HG02938 (cell line): ENCODE data around the gene SLITRK3.
"Not testable (repeated sequence)": the region's sequence is repeated elsewhere in the genome, so short reads cannot be mapped to it uniquely, and the experiment has no call there.

Experiments
- ATAC-seq: cut with Tn5 transposase; IDR thresholded peaks from one replicate; pipeline ENCODE4 v1.9.1; 2021; ENCODE audit warnings: mild to moderate bottlenecking, moderate library complexity; ENCODE audit not compliant: unreplicated experiment

SLITRK3 gene

GRCh38 chr3:165193366-165194254 lies 2.6 kb downstream of the SLITRK3 start:
- no peak for ATAC-seq

- no peak for ATAC-seq
These were observed 3.5 kb downstream of the SLITRK3 start for GRCh38 chr3:165192610-165193192.

- no peak for ATAC-seq
These were observed 4.7 kb downstream of the SLITRK3 start for GRCh38 chr3:165191491-165191890.

- ATAC-seq, result no peak
These were observed 7.7 kb downstream of the SLITRK3 start for GRCh38 chr3:165188452-165188851.

GRCh38 chr3:165185707-165186327 lies 10.4 kb downstream of the SLITRK3 start:
- peak; percentile 94 for ATAC-seq

GRCh38 chr3:165181556-165181955 lies 14.6 kb downstream of the SLITRK3 start:
- ATAC-seq, result no peak

- no peak for ATAC-seq
These were observed 25.9 kb downstream of the SLITRK3 start for GRCh38 chr3:165170236-165170635.

GRCh38 chr3:165169368-165169767 lies 26.8 kb downstream of the SLITRK3 start:
- ATAC-seq, result no peak

- ATAC-seq, result no peak
These were observed 33.3 kb downstream of the SLITRK3 start for GRCh38 chr3:165162883-165163282.

- ATAC-seq, result no peak
These were observed 36.3 kb downstream of the SLITRK3 start for GRCh38 chr3:165159760-165160421.

GRCh38 chr3:165158011-165158410 lies 38.2 kb downstream of the SLITRK3 start:
- no peak for ATAC-seq

GRCh38 chr3:165156757-165157420 lies 39.3 kb downstream of the SLITRK3 start:
- ATAC-seq, result no peak

GRCh38 chr3:165148876-165149441 lies 47.2 kb downstream of the SLITRK3 start:
- ATAC-seq, result no peak

GRCh38 chr3:165144271-165144670 lies 51.9 kb downstream of the SLITRK3 start:
- ATAC-seq, result no peak

- not testable (repeated sequence) for ATAC-seq
These were observed 56.3 kb downstream of the SLITRK3 start for GRCh38 chr3:165139918-165140317.
